GM18498 (cell line): ENCODE results near the gene SPACA4.
A peak's percentile ranks its signal among the peaks of the same experiment; 100 is the strongest.

Experiments
- ATAC-seq: cut with Tn5 transposase; IDR thresholded peaks from one replicate; pipeline ENCODE4 v1.9.1; 2021; ENCODE audit warnings: mild to moderate bottlenecking, moderate library complexity; ENCODE audit not compliant: unreplicated experiment

SPACA4 gene

DNA sequence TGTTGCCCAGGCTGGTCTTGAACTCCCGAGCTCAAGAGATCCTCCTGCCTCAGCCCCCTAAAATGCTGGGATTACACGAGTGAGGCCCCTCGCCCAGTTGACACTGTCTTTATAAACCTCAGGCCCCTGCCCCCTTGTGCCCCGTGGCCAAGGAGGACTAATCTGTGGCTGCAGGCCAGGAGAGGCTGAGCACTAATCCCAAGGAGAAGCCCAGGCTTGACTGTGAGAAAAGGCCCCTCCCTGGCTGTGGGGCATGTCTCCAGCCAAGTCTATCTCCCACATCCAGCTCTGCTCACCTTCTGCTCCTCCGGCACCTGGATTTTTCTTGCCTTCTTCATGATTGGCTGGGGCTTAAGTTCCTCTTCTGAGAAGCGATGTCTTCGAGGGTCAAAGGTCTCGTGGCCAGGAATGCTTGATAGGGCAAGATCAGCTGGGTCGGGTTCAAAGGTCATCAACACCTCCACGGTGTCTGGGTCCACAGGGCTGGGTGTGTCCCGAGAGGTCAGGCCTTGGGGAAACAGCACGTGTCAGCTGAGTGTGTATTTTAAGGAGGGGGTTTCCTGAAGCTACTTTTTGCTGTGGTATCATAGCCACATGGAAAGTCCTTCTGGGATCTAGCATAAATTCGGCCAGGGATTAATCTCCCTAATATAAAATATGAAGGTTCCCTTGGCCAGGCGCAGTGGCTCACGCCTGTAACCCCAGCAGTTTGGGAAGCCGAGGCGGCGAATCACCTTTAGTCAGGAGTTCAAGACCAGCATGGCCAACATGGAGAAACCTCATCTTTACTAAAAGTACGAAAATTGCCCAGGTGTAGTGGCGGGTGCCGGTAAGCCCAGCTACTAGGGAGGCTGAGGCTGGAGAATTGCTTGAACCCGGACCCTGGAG is 26.9 kb downstream of the SPACA4 start:
- no peak for ATAC-seq

DNA sequence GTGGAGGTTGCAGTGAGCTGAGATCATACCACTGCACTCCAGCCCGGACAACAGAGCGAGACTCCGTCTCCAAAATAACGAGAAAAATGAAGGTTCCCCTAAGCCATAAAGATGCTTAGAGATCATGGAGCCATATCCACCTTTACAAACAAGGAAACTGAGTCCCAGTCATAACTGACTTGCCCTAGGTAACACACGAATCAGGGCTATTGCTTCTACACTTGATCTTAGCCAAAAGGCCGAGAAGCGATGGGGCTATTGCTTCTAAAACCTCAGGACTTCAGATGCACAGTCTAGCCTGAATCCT is 27.4 kb downstream of the SPACA4 start:
- no peak for ATAC-seq

DNA sequence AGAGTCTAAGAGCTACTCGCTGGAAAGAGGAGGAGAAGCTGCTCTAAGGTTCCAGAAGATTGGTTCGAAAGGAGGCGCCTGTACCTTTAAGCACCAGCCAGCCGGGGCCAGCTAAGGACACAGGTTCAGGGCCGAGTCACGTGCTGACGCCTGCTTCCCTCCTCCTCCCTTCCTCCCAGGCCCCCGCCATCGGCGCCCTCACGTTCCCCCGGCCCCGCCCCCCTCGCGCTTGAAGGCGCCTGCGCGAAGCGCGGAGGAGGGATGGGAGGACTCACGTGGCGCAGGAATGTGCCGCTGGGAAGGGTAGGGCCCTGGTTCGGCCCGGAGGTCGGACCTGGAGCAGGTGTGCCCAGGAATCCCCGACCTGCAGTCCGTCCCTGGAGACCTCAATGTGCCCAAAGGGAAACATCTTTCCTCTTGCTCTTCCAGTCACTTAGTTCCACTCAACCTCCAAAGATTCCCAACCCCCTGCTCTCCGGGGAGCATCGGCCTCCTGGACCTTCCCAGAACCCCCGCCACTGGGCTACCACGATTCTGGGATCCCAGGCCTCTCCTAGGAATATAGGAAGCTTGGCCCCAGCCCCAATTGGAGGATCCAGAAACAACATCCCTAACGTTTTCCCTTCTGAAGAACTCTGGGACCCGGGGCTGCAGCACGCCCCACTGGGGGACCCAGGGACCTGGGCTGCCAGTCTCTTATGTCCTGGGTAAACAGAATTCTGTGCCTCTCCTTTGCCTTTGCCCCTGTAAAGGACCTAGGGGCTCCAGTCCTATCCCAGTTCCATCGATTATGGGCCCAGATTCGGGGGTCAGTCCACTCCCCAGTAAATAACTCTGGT is 28.1 kb downstream of the SPACA4 start:
- peak; percentile 25 for ATAC-seq

DNA sequence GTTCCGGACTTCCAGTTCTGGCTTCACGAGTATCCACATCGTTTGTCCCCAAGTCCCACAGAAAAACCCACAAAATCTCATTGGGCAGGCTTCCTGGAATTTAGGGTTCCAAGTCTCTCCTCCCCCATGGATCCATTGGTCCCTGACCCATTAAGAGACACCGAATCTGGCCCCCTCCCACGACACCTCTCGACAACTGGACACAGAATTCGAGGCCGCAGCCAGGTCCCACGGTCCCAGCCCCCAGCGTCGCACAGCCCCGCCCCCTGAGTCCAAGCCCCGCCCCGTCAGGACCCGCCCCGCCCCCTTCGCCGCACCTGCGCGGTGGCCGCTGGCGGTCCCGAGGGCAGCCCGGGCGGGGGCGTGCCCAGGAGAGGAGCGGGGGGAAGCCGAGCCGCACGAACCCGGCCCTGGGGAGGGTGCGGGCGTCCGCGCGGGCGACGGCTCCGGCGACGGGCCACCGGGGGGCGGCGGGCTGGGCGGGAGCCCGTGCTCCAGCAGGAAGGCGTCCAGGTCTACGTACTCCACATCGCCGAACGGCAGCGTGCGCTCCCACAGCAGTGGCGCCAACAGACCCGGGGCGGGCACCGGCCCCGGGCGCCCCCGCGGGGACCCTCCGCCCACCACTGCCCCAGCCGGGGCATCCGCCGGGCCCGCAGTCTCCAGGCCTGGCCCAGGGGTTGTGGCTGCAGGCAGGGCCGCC is 28.9 kb downstream of the SPACA4 start:
- no peak for ATAC-seq

DNA sequence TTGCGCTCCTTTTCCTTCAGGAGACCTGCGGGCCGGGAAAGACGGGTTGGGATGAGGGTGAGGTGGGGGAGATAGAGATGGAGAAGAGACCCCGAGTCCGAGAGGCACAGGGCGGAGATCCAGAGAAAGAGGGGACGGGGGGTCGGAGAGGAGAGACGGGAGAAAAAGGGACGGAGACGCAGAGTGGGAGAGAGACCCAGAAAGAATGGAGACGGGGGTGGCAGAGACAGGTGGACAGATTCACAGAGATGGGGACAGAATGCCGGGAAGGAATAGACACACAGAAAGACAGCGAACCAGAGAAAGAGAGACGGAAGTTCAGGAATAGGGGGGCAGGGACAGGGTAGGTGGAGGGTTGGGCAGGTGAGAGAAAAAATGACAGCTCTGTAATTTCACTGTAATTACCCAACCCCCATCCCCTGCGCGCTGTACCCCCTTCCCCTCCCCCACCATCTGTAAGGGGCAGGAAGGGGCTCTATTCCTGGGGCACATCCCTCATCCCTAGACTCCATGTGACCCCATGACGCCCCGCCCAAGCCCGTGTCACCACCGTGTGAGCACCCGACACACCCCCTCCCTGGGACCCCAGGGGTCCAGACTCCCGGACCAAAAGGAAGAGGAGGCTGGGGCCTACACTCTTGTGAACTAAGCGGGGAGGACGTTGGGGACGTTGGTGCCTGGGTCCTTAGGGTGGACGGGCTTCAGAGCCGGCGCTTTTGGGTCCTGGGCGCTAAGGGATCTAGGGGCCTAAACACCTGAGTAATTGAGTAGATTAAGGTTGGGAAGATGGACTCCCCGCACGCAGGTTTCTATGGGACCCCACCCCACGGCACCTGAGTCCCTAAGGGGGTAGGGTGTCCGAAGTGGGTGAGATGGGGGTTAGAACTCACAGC is 29.7 kb downstream of the SPACA4 start:
- no peak for ATAC-seq

DNA sequence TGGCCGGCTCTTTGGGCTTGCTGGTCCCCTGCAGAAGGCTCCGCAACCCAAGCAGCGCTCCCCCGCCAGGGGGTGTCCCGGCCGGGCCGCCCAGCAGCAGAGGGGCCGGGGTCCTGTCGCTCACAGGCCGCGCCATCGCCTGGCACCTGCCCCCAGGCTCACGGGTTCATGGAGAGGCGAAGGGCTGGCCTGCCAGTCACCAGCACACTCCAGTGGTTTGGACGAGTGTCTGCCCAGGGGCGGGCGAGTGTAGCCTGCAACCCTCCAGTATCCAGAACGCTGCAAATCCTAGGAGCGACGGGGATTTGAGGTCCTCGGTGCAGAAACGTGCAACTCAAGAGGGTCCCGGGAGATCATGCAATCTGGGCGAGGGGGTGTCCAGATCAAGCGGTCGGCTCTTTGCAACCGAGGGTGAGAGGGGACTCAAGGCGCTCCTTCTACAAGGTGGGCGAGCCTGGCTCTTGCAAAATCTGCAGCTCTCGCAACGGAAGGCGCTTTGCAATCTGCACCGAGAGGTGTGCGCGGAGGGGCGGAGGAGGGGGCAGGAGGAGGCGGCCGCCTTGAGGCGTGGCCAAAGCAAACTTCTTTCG is 30.4 kb downstream of the SPACA4 start, which contains the start of gene DBP:
TSS of gene DBP (minus strand) at position 521 of the 590 bp plus-strand sequence. CDS start at position 136, 385 bp downstream.
- peak; percentile 0 for ATAC-seq

DNA sequence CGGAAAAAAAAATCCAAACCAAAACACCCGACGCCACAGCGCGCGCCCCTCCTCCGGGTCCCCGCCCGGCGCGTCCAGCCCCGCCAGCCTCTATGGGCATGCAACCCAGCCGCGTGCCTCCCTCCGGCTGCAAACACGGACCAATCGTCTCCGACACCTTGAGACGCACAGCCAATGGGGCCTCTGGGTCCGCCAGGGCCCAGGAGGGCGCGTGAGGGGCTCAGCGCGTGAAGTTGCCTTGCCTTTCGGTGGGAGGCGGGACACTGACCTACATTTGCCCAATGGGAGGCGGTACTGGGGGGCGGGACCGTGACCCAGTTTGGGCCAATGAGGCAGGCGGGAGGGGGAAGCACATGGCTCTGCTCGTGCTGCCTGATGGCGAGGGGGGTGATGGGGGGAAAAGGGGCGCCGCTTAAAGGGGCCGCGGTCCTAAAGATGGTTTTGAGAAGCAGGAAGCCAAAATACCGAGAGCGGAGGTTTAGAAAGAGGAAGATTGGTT is 31.0 kb downstream of the SPACA4 start:
- peak; percentile 76 for ATAC-seq

DNA sequence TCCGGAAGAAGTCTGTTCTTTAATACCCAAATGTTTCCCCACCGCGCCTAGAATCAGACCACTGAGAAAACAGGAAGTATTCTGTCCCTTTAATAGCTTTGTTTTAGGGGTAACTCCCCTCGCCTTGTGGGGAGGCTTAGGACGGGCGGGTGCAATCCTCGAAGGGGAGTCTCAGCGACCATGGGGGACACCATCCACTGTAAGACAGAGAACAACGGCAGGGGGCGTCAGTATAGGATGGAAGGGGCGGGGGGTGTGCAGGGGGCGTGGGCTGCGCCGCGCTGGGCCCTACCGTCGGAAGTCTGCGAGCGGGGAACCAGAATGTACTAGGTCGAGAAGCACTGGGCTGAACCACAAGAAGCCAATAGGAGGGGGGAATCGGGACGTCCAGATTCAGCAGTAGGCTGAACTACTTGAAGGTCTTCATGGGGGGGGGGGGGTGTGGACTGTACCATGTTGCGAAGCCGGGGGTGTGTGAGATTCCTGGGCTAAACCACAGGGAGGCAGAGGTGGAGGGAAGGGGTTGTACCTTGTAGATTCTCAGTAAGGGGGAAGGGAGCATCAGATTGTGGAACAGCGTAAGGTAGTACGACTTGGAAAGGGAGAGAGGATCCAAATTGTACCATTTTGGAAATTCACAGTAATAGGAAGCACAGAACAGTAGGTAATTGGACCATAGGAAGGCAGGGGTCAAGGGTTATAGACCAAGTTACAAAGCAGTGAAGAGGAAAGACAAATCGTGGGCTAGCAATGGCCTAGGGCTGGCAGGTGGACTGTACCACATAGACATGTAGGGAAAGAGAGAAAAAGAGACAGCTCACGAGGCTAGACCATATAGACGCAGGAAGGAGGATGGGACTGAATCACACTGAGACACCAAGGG is 31.6 kb downstream of the SPACA4 start:
- peak; percentile 13 for ATAC-seq

DNA sequence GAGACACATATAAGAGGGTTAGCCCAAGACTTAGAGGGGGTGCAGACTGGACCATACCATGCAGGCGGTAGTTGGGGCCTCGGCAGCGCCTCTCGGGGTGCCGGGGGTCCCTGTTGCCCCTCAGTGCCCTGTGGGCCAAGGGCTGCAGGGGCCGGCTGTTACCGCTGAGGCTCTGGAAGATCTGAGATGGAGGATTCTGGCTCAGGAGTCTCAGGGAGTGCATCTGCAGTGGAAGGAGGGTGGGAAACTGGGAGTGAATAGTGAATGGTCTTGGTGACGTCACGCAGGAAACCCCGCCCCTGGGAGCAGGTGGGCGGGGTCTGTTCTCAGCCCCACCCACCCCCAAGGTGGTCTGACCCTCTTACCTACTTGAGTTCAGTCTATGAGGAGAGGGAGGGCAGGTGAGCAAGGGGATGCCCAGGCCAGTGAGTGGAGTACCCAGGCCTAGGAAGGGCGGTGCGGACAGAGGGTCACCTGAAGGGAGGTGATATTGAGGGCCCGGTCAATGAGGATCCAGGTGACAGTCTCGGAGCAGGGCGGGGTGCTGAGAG is 32.4 kb downstream of the SPACA4 start:
- no peak for ATAC-seq

DNA sequence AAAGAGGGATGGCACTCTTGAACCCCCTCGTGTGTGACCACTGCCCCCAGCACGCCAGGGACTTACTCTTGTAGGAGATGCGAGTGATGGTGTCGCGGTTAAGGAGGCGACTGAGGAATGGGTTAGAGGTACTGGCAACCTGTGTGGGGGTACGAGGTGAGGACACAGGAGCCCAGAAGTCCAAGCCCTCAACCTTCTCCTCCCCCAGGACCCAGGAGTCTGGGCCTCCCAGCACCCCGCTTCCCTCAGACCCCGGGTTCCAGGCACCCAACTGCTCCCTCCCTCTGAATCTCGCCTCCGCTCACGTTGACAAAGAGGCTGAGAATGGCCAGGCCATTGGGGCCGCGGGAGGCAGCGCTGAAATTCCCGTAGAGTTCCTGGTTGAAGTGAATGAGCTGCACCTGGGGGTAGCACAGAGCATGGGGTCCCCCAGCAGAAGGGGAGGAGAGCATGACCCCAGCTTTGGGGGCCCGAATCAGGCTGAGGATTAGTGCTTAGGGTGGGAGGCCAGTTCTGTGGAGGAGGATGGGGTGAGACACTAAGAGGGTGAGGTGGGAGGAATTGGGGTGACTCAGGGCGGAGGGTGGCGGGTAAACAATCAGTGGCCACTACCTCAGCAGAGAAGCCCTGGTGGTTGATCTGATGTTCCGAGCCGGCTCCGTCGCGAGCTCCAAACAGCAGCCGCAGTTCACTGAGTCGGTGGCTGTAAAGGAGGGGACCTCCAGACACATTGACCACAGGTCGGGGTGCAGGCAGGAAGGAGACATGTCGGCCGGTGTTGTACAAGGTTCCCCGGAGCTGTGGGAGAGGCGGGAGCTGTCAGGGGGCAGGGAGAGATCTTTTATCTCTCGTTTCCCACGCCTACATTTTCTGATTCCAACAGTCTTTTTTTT is 33.2 kb downstream of the SPACA4 start:
- ATAC-seq, result no peak

DNA sequence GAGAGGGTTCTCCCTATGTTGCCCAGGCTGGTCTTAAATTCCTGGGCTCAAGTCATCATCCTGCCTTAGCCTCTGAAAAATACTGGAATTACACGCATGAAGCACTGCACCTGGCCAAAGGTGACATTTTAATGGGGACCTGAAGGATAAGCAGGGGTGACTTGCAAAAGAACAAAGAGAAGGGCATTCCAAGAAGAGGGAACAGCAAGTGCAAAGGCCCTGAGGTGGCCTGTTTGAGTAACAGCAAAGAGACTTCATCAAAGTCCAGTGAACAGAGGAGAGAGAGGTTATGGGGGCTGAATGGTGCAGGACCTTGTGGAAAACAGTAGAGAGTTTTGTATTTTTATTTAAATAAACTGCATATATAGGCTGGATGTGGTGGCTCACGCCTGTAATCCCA is 35.3 kb downstream of the SPACA4 start:
- no peak for ATAC-seq

DNA sequence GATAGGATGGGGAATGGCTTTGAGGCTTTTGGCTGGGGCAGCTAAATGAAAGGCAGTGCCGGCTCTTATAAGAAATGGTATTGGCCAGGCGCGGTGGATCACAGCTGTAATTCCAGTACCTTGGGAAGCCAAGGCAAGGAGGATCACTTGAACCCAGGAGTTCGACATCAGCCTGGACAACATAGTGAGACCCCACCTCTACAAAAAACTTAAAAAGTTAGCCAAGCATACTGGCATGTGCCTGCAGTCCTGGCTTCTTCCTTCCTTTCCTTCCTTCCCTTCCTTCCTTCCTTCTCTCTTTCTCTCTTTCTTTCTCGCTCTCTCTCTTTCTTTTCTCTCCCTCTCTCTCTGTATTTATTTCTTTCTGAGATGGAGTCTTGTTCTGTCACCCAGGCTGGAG is 36.3 kb downstream of the SPACA4 start:
- no peak for ATAC-seq

DNA sequence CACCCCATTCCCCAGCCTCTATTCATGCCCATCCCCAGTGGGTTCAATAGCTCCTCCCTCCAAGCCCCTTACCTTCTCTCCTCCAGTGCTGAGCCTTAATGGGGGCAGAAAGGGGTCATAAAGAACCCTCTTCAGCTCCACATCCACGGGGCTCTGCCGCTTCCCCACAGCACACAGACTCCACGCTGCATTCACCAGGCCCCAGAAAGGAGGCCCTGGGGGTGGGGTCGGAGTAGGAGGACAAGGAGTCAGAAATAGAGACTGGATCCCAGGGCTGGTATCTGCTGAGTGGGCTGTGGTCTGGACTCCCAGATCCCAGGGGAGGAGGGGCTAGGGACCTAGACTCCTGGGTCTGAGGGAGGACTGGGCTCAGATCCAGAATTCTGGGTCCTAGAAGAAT is 37.8 kb downstream of the SPACA4 start:
- ATAC-seq, result no peak

DNA sequence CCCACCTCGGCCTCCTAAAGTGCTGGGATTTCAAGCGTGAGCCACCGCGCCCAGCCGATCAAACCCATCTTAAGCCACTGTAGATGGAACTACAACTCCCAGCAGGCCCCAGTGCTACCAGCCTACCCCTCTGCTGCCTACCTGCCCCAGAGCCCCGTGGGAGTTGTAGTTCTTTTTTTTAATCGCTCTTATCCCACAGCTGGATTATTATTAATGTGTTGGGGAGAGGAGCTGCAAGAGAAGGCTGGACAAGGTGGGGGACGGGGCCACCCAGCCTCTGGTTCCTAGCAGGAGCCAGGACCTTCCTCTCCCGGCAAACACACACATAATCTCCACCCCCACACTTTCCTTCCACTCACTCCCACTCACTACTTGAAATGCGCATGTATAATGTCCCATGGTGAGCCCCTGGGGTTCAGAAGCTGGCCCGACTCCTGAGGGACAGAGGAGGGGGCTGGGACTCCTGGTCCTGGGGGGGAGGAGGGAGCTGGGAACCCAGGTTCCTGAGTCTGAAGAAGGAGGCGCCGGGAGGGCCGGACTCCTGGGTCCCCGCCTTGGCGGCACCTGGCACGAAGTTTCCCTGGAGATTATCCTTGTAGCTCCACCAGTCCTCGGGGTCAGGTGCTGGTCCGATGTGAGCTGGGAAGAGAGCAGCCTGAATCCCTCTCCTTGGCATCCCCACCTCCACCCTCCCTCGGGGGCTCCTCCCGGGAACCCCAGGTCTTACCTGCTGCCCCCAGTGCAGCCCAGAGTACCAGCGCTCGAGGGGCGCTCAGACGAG is 38.5 kb downstream of the SPACA4 start:
- no peak for ATAC-seq

DNA sequence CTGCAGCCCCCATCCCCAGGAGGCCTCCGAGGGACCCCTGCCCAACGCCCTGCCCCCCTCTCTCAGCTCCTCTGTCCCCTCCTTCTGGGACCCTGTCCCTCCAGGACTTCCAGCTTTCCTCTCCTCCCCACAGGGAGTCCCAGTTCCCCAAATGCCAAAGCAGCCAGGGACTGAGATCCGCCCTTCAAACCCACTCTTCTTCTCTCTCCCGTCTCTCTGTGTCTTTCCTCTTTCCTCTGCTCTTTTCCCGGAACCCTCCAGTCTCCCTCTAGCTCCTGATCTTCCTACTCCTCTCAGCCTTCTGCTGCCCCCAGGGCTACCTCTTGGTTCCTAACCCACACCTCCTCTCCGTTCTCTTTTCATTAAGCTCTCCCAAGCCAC is 39.1 kb downstream of the SPACA4 start:
- ATAC-seq, result no peak

DNA sequence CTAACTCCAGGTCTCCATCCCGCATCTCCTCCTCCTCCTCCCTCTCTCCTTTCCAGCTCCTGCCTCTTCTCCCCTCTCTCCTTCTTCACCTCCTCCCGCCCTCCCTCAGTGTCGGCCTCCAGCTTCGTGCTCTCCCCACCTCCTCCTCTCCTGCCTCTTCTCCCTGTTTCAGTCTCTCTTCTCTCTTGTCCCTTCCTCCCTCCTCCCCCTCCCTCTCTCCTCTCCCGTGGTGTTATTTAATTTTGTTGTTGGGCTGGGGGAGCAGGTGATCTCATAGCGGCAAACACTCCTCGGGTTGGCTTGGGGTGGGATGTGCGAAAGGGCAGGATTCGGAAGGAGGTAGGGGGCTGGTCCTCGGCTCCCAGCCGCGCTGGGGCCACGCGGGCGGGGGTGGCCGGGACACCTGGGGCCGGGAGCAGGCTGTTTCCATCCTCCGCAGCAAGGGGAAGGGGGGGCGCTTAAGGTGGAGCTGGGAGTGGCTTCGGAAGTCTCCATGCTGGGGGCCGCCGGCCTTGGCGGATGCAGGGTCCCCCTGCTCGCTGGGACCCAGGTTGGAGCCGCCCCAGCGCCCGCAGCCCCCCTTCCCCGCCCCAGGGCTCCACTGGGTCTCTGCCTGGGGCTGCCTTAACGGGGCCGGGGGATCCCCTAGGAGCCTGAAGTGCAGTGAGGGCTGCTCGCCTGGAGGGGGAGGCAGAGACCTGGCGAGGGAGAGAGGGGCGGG is 39.6 kb downstream of the SPACA4 start, which contains the start of gene CA11:
TSS of gene CA11 (minus strand) at position 187 of the 721 bp plus-strand sequence. CDS start 555 bp downstream, outside the sequence.
- ATAC-seq, result peak; percentile 76
